Epithelial cell of prostate (primary cell): Measurements from ENCODE around the gene EFNB3.

Source experiments
- DNase-seq: peaks from one replicate; pipeline ENCODE4 v3.0.0-alpha.2; 2011; ENCODE audit warnings: low read depth, low spot score
- H3K27ac ChIP-seq: fragments of 450-650 bp; 2 replicates; pipeline ENCODE4 v1.5.1; 2017; ENCODE audit warnings: mild to moderate bottlenecking

EFNB3 gene

GRCh38 chr17:7697828-7698588 lies 7.0 kb upstream of the EFNB3 start:
- DNase-seq, result no peak
- H3K27ac ChIP-seq, result no peak overlapping the region

GRCh38 chr17:7700510-7700909 lies 4.5 kb upstream of the EFNB3 start:
- no peak overlapping the region for H3K27ac ChIP-seq
- DNase-seq, result no peak

DNA sequence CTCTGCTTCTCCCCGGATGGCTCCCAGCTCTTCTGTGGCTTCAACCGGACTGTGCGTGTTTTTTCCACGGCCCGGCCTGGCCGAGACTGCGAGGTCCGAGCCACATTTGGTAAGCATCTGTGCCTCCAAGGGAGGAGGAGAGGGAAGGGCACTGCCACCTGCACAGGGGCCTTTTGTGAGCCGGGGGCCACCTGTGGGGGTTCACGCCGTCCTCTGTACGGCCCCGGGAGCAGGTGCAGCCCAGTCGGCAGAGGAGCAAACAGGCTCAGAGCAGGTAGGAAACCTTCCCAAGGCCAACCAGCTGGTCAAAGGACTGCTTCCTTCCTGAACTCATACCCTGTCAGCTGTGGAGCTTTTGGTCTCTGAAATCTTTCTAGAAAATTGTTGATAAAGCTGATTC lies 3.3 kb upstream of the EFNB3 start:
- DNase-seq, result no peak
- no peak overlapping the region for H3K27ac ChIP-seq

GRCh38 chr17:7702776-7703175 lies 2.2 kb upstream of the EFNB3 start:
- H3K27ac ChIP-seq, result no peak overlapping the region
- no peak for DNase-seq

DNA sequence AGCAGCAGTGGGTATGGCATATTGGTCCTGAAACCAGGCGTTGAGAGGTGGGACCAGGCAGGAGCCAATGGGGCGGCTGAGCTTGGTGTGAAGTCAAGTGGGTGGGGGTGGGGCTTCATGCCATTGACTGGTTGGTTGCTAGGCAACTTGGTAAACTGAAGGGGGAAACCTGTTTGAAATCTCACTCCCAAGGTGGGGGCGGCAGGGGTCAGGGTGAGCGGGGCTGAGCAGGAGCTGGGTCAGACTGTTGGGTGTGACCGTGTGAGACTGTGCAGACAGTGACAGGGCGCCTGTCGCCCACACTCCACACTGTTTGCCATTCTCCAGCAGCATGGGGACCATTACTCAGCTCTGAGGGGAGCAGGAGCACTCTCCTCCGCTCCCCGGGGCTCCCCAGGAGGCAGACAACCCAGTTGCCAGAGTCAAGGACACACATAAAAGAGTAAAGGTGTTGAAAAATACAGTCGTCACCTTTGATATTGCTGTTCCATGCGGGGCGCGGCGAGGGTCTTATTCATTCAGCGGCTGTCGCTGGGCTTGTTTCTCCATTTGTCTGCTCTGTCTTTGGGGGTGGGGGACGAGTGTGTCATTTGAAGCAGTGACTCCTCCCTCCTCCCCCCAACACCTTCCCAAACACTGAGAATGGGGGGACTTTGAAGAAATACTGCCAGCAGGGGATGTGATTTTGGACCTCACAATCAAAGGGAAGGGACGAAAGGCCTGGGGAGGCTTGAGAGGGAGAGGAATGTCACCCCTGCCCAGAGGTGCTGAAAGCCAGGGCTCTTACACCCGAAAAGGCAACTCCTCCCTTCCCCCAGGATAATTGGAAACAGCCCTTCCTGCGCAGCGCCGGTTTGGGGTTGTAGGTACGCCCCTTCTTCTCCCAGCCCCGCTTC lies 1.2 kb upstream of the EFNB3 start:
- DNase-seq, result no peak
- no peak overlapping the region for H3K27ac ChIP-seq

DNA sequence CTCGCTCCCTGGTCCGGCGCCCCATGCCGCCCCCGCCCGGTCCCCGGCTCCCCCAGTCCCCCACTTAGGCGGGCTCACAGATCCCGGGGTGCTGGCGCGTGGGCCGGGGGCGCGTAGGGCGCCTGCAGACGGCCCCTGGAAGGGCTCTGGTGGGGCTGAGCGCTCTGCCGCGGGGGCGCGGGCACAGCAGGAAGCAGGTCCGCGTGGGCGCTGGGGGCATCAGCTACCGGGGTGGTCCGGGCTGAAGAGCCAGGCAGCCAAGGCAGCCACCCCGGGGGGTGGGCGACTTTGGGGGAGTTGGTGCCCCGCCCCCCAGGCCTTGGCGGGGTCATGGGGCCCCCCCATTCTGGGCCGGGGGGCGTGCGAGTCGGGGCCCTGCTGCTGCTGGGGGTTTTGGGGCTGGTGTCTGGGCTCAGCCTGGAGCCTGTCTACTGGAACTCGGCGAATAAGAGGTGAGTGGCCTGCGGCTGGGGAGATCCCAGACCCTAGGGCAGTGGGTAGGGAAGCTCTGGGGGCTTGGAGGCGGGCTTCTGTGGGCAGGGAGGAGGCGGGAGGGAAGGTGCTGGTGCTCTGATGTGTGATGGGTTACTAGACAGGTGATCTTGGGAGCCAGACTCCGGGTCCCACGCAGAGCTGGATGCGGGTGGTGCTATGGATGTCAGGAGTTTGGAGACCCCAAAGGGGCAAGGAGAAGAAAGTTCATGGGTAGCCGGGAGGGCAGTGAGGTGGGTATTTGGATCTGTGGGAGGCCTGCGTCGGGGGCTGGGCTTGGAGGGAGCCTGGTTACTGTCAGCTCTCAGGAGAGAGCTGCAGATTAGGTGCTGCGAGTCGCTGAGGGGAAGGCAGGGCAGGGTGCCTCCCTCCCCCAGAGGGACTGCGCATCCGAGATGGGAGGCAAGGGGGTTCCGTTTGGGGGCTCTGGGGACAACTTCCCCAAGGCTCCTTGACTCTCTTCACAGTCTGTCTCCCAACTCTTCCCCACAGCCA lies 560 bp downstream of the EFNB3 start:
- no peak overlapping the region for H3K27ac ChIP-seq
- DNase-seq, result no peak

GRCh38 chr17:7706631-7707354 lies 1.8 kb downstream of the EFNB3 start:
- DNase-seq, result no peak
- H3K27ac ChIP-seq, result no peak overlapping the region

- DNase-seq, result no peak
- no peak overlapping the region for H3K27ac ChIP-seq
Measured at GRCh38 chr17:7707446-7707845, 2.4 kb downstream of the EFNB3 start.

- no peak overlapping the region for H3K27ac ChIP-seq
- DNase-seq, result no peak
Measured at GRCh38 chr17:7707858-7708750, 3.1 kb downstream of the EFNB3 start.

DNA sequence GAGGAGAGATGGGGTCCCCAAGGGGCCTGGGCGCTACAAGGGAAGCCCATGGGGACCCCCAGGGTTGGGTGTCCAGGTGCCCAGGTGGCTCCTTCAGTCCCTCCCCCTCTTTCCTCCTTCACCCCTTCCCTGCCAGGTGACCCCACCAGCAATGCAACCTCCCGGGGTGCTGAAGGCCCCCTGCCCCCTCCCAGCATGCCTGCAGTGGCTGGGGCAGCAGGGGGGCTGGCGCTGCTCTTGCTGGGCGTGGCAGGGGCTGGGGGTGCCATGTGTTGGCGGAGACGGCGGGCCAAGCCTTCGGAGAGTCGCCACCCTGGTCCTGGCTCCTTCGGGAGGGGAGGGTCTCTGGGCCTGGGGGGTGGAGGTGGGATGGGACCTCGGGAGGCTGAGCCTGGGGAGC lies 4.0 kb downstream of the EFNB3 start:
- no peak for DNase-seq
- no peak overlapping the region for H3K27ac ChIP-seq

- DNase-seq, result no peak
- H3K27ac ChIP-seq, result no peak overlapping the region
Measured at GRCh38 chr17:7710301-7710700, 5.3 kb downstream of the EFNB3 start.

DNA sequence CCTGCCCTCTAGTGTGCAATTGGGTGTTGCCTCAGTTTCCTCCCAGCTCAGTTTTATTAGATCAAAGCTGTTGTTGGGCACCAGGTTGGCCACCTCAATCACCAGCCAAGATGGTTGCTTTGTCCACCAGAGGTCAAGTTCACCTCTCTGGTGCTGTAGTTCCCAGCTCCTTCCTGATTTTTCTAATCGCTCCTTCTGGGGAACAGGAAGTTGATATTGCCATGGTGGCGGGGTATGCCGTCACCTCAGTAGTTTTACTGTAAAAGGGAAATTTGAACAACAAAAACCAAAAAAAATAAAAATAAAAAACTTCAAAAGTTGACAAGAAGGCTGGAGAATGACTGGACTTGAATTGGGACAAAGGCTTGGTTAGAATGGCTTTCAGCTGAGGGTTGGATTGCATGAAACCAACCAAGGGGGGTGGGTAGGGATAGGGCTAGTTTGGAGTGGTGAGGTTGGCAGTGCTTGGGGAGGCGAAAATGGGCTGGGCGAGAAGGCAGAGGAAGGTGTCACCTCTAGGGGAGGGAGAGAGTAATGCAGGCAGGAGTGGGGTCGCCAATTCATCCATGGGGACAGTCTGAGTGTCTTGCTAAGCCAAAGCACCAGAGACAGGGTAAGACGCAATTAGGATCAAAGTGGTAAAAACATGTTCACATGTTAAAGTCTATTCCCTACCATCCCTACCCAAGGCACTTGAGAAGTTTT lies 6.2 kb downstream of the EFNB3 start:
- no peak for DNase-seq

DNA sequence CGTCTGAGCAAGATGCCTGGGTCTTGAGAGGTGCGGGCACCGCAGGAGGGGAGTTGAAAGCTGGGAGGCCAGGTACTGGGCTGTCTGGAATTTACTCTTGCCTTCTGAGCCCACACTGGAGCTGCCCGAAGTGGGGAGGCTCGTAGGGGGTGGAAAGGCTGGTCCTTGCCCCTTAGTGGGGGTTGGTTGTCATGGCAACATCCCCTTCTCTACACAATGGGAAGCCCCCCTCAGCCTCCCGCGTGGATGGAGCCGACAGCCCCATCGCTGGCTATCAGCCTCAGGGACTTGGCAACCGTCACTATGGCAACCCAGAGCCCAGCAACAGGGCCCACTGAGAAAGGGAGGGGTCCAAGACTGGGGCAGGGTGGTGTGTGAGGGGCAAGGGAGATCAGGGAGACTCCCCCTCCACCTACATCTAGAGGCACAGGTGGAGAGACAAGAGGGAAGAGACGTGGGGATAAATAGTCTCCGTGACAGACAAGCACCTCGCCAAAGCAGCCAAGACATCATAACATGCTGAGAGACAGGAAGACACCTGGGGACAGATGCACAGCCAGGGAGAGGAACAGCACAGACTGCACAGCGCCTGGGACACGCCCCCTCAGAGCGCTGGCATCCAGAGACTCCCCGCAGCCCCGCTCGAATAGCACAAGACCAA lies 7.2 kb downstream of the EFNB3 start:
- DNase-seq, result no peak
- no peak overlapping the region for H3K27ac ChIP-seq

More for the DNA sequence above, 6.2 kb downstream of the EFNB3 start:
- no peak overlapping the region for H3K27ac ChIP-seq

- DNase-seq, result no peak
Measured at GRCh38 chr17:7713782-7714181, 8.8 kb downstream of the EFNB3 start.

DNA sequence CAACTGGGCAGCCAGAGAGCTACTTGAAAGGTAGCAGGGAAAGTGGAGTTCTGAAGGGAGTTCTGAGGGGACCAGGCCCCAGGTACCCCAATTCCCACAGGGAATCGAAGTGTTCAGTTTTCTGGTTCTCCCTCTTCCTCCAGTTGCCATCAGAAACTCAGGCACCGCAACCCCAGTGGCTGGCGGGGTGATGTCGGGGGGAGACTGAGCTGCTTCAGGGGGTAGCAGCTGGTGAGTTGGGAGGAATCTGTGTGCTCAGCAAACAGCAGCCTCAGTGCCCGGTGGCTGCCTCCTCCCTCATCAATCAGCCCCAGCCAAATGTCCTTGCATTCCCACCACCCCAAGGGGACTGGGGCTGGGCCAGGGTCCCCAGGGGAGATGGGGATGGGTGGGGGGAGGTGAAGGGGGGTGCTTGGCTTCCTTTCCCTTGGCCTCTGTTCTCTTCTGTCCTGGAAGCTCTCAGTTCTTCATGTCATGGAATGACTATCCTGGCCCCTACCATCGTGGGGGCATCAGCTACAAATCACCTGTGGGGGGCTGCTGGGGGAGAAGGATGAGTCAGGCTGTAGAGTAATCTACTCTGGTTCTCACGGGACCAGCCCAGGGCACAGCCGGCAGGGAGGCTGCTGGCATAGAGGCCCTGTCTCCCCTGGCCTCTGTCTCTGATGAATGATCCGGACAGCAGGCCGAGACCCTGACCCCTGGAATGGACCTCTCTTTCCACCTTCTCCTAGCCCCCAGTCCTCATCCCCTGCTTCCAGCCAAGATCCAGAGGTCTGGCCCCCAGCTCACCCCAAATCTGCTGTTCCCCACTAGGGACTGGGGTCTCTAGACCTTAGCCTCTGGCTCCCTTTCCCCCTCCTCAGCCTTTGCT lies 10.0 kb downstream of the EFNB3 start:
- no peak for DNase-seq

More at GRCh38 chr17:7713782-7714181, 8.8 kb downstream of the EFNB3 start:
- no peak overlapping the region for H3K27ac ChIP-seq

More for the DNA sequence above, 10.0 kb downstream of the EFNB3 start:
- H3K27ac ChIP-seq, result no peak overlapping the region
